Kidney epithelial cell (primary cell): Measurements from ENCODE around the gene MAML2. TPM values are rescaled to one million over a fixed set of nuclear protein-coding genes. Genes with fewer than 3 reads are reported as not detected.

ENCODE experiments used
- DNase-seq: peaks from one replicate; pipeline ENCODE4 v3.0.0-alpha.2; 2010; ENCODE audit warnings: low read depth
- H3K27me3 ChIP-seq: 2 replicates; pipeline ENCODE4 v1.6.0; 2011; ENCODE audit warnings: low read length; ENCODE audit not compliant: control insufficient read depth, insufficient read depth
- H3K36me3 ChIP-seq: 2 replicates; pipeline ENCODE4 v1.5.1; 2011; ENCODE audit warnings: low read length; ENCODE audit not compliant: control insufficient read depth, insufficient read depth
- H3K4me3 ChIP-seq: 2 replicates; pipeline ENCODE4 v1.5.1; 2011; ENCODE audit warnings: low read depth, mild to moderate bottlenecking, control low read depth, low read length
- total RNA-seq: library from RNA; depleted of rRNA; stranded (reverse); fragments of >200 nt; gene quantifications from 2 replicates; pipeline ENCODE4 v1.2.3, GENCODE V29; 2015
- TF ChIP-seq, protein P1 (sequence below): IDR thresholded peaks from 2 replicates; pipeline ENCODE4 v1.5.1; 2011; ENCODE audit warnings: mild to moderate bottlenecking, moderate library complexity, low read length, control low read depth, inconsistent platforms; ENCODE audit not compliant: insufficient read depth, poor library complexity, severe bottlenecking

Gene MAML2
- total RNA-seq, 1 donor from 2014 or later, result 12.3 TPM

DNA sequence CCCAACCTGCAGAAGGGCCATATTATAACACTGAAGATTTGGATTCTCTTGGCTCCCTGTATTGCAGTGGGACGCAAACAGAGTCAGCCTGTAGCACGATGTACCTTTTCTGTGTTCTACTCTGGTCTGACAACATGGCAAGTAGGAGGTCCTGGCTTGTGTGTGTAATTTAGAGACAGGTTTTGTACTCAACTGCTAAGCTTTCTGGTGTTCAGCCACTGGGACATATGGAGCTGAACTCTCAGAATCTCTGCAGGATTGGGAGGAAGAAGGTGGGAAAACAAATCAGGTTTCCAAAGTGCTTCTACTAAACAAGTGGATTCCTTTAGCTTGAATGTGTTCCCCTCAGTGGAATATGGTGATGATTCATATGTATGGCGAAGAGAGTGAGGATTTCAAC lies 226.6 kb downstream of the MAML2 start:
- no peaks in the 10 kb centered on the region for H3K27me3 ChIP-seq
- DNase-seq, result no peak
- TF ChIP-seq, protein P1, sequence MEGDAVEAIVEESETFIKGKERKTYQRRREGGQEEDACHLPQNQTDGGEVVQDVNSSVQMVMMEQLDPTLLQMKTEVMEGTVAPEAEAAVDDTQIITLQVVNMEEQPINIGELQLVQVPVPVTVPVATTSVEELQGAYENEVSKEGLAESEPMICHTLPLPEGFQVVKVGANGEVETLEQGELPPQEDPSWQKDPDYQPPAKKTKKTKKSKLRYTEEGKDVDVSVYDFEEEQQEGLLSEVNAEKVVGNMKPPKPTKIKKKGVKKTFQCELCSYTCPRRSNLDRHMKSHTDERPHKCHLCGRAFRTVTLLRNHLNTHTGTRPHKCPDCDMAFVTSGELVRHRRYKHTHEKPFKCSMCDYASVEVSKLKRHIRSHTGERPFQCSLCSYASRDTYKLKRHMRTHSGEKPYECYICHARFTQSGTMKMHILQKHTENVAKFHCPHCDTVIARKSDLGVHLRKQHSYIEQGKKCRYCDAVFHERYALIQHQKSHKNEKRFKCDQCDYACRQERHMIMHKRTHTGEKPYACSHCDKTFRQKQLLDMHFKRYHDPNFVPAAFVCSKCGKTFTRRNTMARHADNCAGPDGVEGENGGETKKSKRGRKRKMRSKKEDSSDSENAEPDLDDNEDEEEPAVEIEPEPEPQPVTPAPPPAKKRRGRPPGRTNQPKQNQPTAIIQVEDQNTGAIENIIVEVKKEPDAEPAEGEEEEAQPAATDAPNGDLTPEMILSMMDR, result no peak
- H3K4me3 ChIP-seq, result no peak overlapping the region
- H3K36me3 ChIP-seq, result no peaks in the 10 kb centered on the region

DNA sequence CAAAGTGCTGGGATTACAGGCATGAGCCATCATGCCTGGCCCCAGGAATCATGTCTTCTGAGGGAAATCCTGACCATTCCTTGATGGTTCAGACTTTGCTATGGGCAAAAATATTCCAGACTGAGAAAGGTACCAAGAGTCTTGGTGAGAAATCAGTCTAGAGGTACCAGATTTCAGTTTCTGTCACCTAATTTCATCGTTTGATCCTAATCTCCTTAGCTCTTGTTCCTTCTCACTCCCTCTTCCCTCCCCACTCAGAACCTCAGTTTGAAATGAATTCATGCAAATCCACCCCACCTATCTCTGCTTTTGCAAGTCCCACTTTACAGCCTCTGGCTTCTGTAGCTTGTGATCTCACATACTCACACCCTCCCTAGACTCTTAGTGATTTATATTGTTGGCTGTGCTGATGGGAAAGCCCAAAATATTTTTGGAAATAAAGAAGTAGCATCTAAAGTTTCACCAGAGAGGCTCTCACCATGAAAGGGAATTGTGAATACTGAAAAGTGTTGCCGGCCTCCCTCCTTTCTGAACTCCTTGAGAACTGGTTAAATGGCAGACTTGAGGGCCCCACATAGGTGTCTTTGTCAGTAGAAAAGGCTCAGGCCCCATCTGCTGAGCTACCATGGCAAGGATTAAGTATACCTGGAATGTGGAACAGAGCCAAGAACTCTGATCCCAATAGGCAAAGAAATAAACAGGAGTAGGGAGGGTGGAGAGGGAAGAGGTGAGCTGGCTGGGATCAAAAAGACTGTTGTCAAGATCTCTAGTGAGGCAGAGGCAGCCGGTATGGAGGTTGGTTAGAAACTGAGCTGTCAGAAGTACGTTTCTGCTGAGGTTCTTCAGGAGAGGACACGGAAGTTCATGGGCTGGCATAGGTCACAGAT lies 228.6 kb downstream of the MAML2 start:
- no peak overlapping the region for H3K4me3 ChIP-seq
- H3K27me3 ChIP-seq, result no peaks in the 10 kb centered on the region
- TF ChIP-seq, protein P1, result no peak
- no peaks in the 10 kb centered on the region for H3K36me3 ChIP-seq
- DNase-seq, result no peak

DNA sequence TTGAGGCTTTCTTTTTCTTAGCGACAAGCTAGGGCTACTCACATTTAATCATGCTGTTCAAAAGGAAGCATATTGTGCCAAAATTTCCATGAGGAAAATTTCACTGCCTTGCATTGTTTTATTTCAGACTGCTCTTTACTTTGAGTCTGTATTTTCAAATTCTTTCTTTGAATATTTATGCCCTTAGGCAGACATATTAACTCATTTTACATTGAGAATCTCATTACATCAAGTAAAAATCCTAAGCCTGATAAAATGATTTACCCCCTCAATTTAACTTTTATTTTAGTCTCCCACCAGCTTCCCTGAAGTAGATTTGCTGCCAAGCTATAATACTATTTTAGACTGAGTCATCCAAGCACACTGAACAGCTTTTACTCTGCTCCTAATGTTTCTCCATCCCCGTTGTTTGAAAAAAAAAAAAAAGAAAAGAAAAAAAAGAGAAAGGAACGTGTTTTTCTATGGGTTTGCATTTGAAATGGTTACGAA lies 229.8 kb downstream of the MAML2 start:
- Histone ChIP-seq H3K36me3 (no peaks in the 10 kb centered on the region), H3K27me3 (no peaks in the 10 kb centered on the region), H3K4me3 (no peak overlapping the region)
- no peak for DNase-seq
- TF ChIP-seq, protein P1, result no peak

DNA sequence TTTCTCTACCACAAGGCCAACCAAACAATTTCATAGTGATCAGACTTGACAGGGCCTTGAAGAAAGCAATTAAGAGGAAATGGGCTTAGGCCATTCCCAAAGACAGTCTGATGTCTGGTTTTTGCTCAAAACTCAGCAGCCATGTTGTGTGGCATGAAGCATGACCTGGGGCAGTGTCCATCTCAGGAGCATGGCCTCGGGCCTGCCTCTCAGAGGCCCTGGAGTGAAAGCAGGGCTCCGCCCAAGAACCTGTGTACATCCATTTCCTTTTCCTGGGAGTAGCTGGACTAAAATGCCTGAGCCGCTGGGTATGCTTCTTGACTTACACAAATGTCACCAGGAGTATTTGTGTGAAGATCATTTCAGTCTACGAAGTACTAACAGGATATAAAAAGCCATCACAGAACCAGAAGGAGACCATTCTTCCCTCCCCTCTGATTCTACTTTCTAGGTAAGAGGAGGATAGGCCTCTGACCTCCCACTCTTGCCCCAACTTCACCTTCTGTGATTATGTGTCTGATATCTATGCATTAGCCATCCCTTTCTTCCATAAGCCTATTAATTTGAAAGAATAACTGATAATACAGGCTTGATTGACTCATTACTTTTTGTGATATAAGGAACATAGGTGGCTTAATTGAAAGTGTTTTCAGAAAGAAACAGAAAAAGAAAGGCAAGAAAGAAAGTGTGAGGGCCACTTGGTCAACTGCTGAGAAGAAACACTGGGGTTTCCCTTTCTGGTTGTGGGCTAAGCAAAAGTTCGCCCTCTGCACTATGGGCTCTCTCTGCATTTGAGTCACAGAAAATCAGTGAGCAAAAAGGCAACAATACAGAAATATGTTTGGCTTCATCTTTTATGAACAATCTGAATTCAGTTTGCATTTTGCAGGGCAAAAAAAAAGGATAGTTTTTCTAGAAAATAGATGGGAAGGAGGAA lies 230.5 kb downstream of the MAML2 start:
- no peaks in the 10 kb centered on the region for H3K27me3 ChIP-seq
- TF ChIP-seq, protein P1, result no peak
- no peak for DNase-seq
- no peak overlapping the region for H3K4me3 ChIP-seq
- H3K36me3 ChIP-seq, result no peaks in the 10 kb centered on the region

DNA sequence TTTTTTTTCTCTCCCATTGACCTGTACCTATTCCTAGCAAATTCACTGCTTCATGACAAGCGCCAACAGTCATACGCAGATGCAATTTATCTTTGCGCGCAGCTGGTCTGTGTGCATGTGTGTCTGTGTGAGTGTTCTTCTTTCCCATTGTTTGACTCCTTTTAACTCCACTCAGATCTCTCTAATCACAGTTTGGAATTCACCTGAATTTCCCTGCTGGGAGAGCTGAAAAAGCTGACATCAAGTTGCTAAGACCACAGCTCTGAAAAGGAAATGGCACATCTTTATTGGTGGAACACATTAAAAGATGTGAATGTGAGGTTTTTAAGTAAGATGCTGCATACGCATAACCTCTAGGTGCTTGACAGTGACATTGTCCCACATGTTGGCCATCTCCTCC lies 231.7 kb downstream of the MAML2 start:
- H3K27me3 ChIP-seq, result no peaks in the 10 kb centered on the region
- TF ChIP-seq, protein P1, result no peak
- H3K36me3 ChIP-seq, result no peaks in the 10 kb centered on the region
- no peak overlapping the region for H3K4me3 ChIP-seq
- DNase-seq, result no peak
